Esophagus (tissue), 2 donors: ENCODE data around the gene C16orf95. TPM values are rescaled to one million over a fixed set of nuclear protein-coding genes. Genes with fewer than 3 reads are reported as not detected.
A peak's percentile ranks its signal among the peaks of the same experiment; 100 is the strongest.

Experiments used
- H3K27ac ChIP-seq, 2 donors: one replicate each; pipeline ENCODE4 v1.5.1; 2013; ENCODE audit warnings: low read depth in 2 of 2, mild to moderate bottlenecking in 2 of 2, inconsistent platforms in 1 of 2, low read length in 1 of 2, moderate library complexity in 1 of 2
- H3K27me3 ChIP-seq, 2 donors: one replicate each; pipeline ENCODE4 v1.6.1; 2013; ENCODE audit warnings: low read length in 2 of 2, control low read depth in 1 of 2, mild to moderate bottlenecking in 1 of 2; ENCODE audit not compliant: insufficient read depth in 2 of 2, control insufficient read depth in 1 of 2
- H3K36me3 ChIP-seq, 2 donors: one replicate each; pipeline ENCODE4 v1.6.1; 2013; ENCODE audit warnings: low read length in 1 of 2; ENCODE audit not compliant: control insufficient read depth in 2 of 2, insufficient read depth in 2 of 2
- H3K4me1 ChIP-seq, 2 donors: one replicate each; pipeline ENCODE4 v1.6.1; 2013; ENCODE audit warnings: low read length in 1 of 2; ENCODE audit not compliant: control insufficient read depth in 2 of 2, insufficient read depth in 2 of 2
- H3K4me3 ChIP-seq, 2 donors: one replicate each; pipeline ENCODE4 v1.5.1; 2013; ENCODE audit warnings: low read length in 2 of 2, mild to moderate bottlenecking in 2 of 2, low read depth in 1 of 2, moderate library complexity in 1 of 2
- H3K9me3 ChIP-seq, 2 donors: one replicate each; pipeline ENCODE4 v1.6.1; 2013; ENCODE audit warnings: mild to moderate bottlenecking in 2 of 2, low read depth in 1 of 2, low read length in 1 of 2, moderate library complexity in 1 of 2; ENCODE audit not compliant: control insufficient read depth in 2 of 2, insufficient read depth in 1 of 2
- WGBS, 2 donors: extraction: QIAGEN DNeasy Blood & Tissue Kit; methylation state at CpG; one replicate each; pipeline ENCODE4 v1.1.7; 2013; 5-methylcytosine and 5-hydroxymethylcytosine counted together
- polyA plus RNA-seq, 2 donors: library from polyadenylated mRNA; stranded (reverse); fragments of 200-250 nt; gene quantifications; one replicate each; pipeline ENCODE4 v1.2.3, GENCODE V29; 2013
- donor health status: healthy with polysubstance abuse.
- donor health status: Bipolar disorder and iron deficiency.

The C16orf95 gene
- polyA plus RNA-seq, 2 donors = 3.4 to 3.8 TPM

- 94% methylated on average over 13 of the region's 13 CpGs for WGBS, 2 donors
- Histone ChIP-seq H3K27me3 (no peaks in the 10 kb centered on the region), H3K36me3 (peaks cover under 1 to 26% of the 10 kb centered on the region in 2 donors)
Measured at GRCh38 chr16:87347932-87348615, 30.9 kb upstream of the C16orf95 start.

GRCh38 chr16:87346517-87347060 is 29.4 kb upstream of the C16orf95 start:
- Histone ChIP-seq H3K27me3 (no peaks in the 10 kb centered on the region), H3K4me3 (no peak overlapping the region), H3K36me3 (peaks cover 6 to 35% of the 10 kb centered on the region in 2 donors), H3K4me1 (peaks cover 0 to 6% of the 10 kb centered on the region in 2 donors), H3K27ac (no peak overlapping the region), H3K9me3 (no peaks in the 10 kb centered on the region)
- WGBS, 2 donors = 94% methylated on average over 21 of the region's 21 CpGs

More at GRCh38 chr16:87347932-87348615, 30.9 kb upstream of the C16orf95 start:
- Histone ChIP-seq H3K27ac (no peak overlapping the region), H3K4me3 (no peak overlapping the region), H3K9me3 (no peaks in the 10 kb centered on the region), H3K4me1 (peaks cover 0 to 6% of the 10 kb centered on the region in 2 donors)

- 92 to 93% methylated on average over 27 to 28 of the region's 28 CpGs for WGBS, 2 donors
- Histone ChIP-seq H3K36me3 (peaks cover 6 to 35% of the 10 kb centered on the region in 2 donors), H3K27ac (peak overlapping the region in 1 of 2 donors; percentile 29), H3K4me1 (peaks cover 0 to 6% of the 10 kb centered on the region in 2 donors), H3K4me3 (no peak overlapping the region), H3K9me3 (no peaks in the 10 kb centered on the region), H3K27me3 (no peaks in the 10 kb centered on the region)
Measured at GRCh38 chr16:87345726-87346424, 28.7 kb upstream of the C16orf95 start.

GRCh38 chr16:87344931-87345631 is 27.9 kb upstream of the C16orf95 start:
- WGBS, 2 donors = 56 to 62% methylated on average over 16 to 17 of the region's 17 CpGs
- Histone ChIP-seq H3K27me3 (no peaks in the 10 kb centered on the region), H3K9me3 (no peaks in the 10 kb centered on the region), H3K36me3 (peaks cover 6 to 35% of the 10 kb centered on the region in 2 donors), H3K4me1 (peaks cover 0 to 3% of the 10 kb centered on the region in 2 donors), H3K4me3 (no peak overlapping the region), H3K27ac (peak overlapping the region; percentile 34 to 48)

GRCh38 chr16:87344165-87344930 is 27.2 kb upstream of the C16orf95 start:
- peaks cover 6 to 37% of the 10 kb centered on the region in 2 donors for H3K36me3 ChIP-seq
- H3K27ac ChIP-seq = peak overlapping the region; percentile 34 to 48
- no peaks in the 10 kb centered on the region for H3K27me3 ChIP-seq
- WGBS, 2 donors = 79 to 86% methylated on average over 34 of the region's 34 CpGs
- peaks cover 0 to 3% of the 10 kb centered on the region in 2 donors for H3K4me1 ChIP-seq
- H3K9me3 ChIP-seq = no peaks in the 10 kb centered on the region
- no peak overlapping the region for H3K4me3 ChIP-seq

- peaks cover 0 to 3% of the 10 kb centered on the region in 2 donors for H3K4me1 ChIP-seq
- 85 to 86% methylated on average over 11 of the region's 11 CpGs for WGBS, 2 donors
- H3K27ac ChIP-seq = no peak overlapping the region
- peaks cover 9 to 41% of the 10 kb centered on the region in 2 donors for H3K36me3 ChIP-seq
- no peaks in the 10 kb centered on the region for H3K27me3 ChIP-seq
- H3K4me3 ChIP-seq = no peak overlapping the region
- no peaks in the 10 kb centered on the region for H3K9me3 ChIP-seq
Measured at GRCh38 chr16:87343753-87344050, 26.5 kb upstream of the C16orf95 start.

- H3K4me3 ChIP-seq = no peak overlapping the region
- H3K36me3 ChIP-seq = peaks cover 9 to 41% of the 10 kb centered on the region in 2 donors
- H3K27ac ChIP-seq = no peak overlapping the region
- H3K4me1 ChIP-seq = peaks cover 0 to 3% of the 10 kb centered on the region in 2 donors
- WGBS, 2 donors = 82 to 83% methylated on average over 26 of the region's 26 CpGs
- no peaks in the 10 kb centered on the region for H3K9me3 ChIP-seq
- no peaks in the 10 kb centered on the region for H3K27me3 ChIP-seq
Measured at GRCh38 chr16:87342978-87343752, 26.0 kb upstream of the C16orf95 start.

- no peak overlapping the region for H3K27ac ChIP-seq
- H3K4me3 ChIP-seq = no peak overlapping the region
- peaks cover 9 to 41% of the 10 kb centered on the region in 2 donors for H3K36me3 ChIP-seq
- no peaks in the 10 kb centered on the region for H3K27me3 ChIP-seq
- 94 to 96% methylated on average over 20 of the region's 20 CpGs for WGBS, 2 donors
- no peaks in the 10 kb centered on the region for H3K9me3 ChIP-seq
- H3K4me1 ChIP-seq = peaks cover 0 to 3% of the 10 kb centered on the region in 2 donors
Measured at GRCh38 chr16:87342504-87342903, 25.3 kb upstream of the C16orf95 start.
